HL-60 (cell line): Measurements from ENCODE around the gene SLC35B3.

Source experiments
- DNase-seq, 2 experiments: peaks; one replicate each; pipeline ENCODE4 v3.0.0-alpha.2; 2010 to 2020; ENCODE audit warnings: low read depth in 1 of 2, low spot score in 1 of 2
- H3K27ac ChIP-seq: fragments of 250-450 bp; sonication (Bioruptor Pico); replicated peaks from 2 replicates; pipeline ENCODE4 v1.5.1; 2020; ENCODE audit warnings: mild to moderate bottlenecking, moderate library complexity
- H3K27me3 ChIP-seq: fragments of 250-450 bp; sonication (Bioruptor Pico); 2 replicates; pipeline ENCODE4 v1.5.1; 2021; ENCODE audit warnings: mild to moderate bottlenecking, moderate library complexity; ENCODE audit not compliant: insufficient read depth, poor library complexity, severe bottlenecking
- H3K4me3 ChIP-seq: replicated peaks from 2 replicates; pipeline ENCODE4 v1.5.1; 2011; ENCODE audit warnings: mild to moderate bottlenecking, control low read depth, low read length; ENCODE audit not compliant: insufficient read depth
- GABPA ChIP-seq: IDR thresholded peaks from 2 replicates; pipeline ENCODE4 v1.6.1; 2012; ENCODE audit warnings: low read depth
- POLR2AphosphoS5 ChIP-seq: IDR thresholded peaks from 2 replicates; pipeline ENCODE4 v1.6.1; 2012; ENCODE audit warnings: low read depth
- SPI1 ChIP-seq: IDR thresholded peaks from 2 replicates; pipeline ENCODE4 v1.6.1; 2012; ENCODE audit warnings: low read depth, mild to moderate bottlenecking, borderline replicate concordance
- TF ChIP-seq, protein P1 (sequence below): IDR thresholded peaks from one replicate; pipeline ENCODE4 v1.5.1; 2011; ENCODE audit warnings: low read length, control low read depth, inconsistent platforms; ENCODE audit not compliant: insufficient read depth
- TF ChIP-seq, protein P2 (sequence below): IDR thresholded peaks from 2 replicates; pipeline ENCODE4 v1.6.1; 2012; ENCODE audit warnings: low read depth; ENCODE audit not compliant: insufficient replicate concordance

Gene SLC35B3

DNA sequence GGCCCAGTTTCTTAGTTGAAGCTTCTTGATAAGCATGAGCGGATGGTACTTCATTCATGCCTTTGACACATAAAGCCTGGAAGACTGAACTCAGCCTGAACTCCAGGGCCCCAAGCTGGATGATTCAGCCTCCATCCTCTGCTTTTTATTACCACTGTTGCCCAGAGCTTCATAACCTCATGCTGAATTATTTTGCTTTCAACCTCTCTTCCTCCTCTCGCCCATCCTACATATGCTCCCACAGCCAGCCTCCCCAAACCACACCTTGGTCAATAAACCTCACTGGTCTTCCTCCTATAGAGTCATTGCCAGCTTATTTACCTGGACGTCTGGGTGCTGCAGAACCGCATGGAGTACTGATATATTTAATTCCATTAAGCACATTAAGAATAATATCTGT, 59.4 kb downstream of the SLC35B3 start:
- no peak for TF ChIP-seq SPI1
- TF ChIP-seq, protein P1, sequence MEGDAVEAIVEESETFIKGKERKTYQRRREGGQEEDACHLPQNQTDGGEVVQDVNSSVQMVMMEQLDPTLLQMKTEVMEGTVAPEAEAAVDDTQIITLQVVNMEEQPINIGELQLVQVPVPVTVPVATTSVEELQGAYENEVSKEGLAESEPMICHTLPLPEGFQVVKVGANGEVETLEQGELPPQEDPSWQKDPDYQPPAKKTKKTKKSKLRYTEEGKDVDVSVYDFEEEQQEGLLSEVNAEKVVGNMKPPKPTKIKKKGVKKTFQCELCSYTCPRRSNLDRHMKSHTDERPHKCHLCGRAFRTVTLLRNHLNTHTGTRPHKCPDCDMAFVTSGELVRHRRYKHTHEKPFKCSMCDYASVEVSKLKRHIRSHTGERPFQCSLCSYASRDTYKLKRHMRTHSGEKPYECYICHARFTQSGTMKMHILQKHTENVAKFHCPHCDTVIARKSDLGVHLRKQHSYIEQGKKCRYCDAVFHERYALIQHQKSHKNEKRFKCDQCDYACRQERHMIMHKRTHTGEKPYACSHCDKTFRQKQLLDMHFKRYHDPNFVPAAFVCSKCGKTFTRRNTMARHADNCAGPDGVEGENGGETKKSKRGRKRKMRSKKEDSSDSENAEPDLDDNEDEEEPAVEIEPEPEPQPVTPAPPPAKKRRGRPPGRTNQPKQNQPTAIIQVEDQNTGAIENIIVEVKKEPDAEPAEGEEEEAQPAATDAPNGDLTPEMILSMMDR: no peak
- no peak for TF ChIP-seq GABPA
- TF ChIP-seq, protein P2, sequence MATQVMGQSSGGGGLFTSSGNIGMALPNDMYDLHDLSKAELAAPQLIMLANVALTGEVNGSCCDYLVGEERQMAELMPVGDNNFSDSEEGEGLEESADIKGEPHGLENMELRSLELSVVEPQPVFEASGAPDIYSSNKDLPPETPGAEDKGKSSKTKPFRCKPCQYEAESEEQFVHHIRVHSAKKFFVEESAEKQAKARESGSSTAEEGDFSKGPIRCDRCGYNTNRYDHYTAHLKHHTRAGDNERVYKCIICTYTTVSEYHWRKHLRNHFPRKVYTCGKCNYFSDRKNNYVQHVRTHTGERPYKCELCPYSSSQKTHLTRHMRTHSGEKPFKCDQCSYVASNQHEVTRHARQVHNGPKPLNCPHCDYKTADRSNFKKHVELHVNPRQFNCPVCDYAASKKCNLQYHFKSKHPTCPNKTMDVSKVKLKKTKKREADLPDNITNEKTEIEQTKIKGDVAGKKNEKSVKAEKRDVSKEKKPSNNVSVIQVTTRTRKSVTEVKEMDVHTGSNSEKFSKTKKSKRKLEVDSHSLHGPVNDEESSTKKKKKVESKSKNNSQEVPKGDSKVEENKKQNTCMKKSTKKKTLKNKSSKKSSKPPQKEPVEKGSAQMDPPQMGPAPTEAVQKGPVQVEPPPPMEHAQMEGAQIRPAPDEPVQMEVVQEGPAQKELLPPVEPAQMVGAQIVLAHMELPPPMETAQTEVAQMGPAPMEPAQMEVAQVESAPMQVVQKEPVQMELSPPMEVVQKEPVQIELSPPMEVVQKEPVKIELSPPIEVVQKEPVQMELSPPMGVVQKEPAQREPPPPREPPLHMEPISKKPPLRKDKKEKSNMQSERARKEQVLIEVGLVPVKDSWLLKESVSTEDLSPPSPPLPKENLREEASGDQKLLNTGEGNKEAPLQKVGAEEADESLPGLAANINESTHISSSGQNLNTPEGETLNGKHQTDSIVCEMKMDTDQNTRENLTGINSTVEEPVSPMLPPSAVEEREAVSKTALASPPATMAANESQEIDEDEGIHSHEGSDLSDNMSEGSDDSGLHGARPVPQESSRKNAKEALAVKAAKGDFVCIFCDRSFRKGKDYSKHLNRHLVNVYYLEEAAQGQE: no peak
- no peak for TF ChIP-seq POLR2AphosphoS5
- no peak for DNase-seq
- Histone ChIP-seq H3K27ac (no peak overlapping the region), H3K27me3 (peaks cover 2% of the 10 kb centered on the region), H3K4me3 (no peak overlapping the region)
